Trophoblast cell (in vitro differentiated cells and primary cell): Measurements from ENCODE around the gene SLC10A6.

Experiments
- DNase-seq, 2 donors: peaks; one replicate each; pipeline ENCODE4 v3.0.0-alpha.2; 2016
- H2AFZ ChIP-seq: 2 replicates; pipeline ENCODE4 v1.6.1; 2013; ENCODE audit warnings: low read length, moderate library complexity, mild to moderate bottlenecking; ENCODE audit not compliant: insufficient read depth, poor library complexity
- H2AK5ac ChIP-seq: 2 replicates; pipeline ENCODE4 v1.6.1; 2013; ENCODE audit warnings: mild to moderate bottlenecking, low read length
- H2BK120ac ChIP-seq: 2 replicates; pipeline ENCODE4 v1.6.1; 2013; ENCODE audit warnings: low read length, mild to moderate bottlenecking, moderate library complexity; ENCODE audit not compliant: insufficient read depth, poor library complexity
- H2BK12ac ChIP-seq: 2 replicates; pipeline ENCODE4 v1.6.1; 2013; ENCODE audit warnings: mild to moderate bottlenecking, low read length, moderate library complexity
- H2BK5ac ChIP-seq: 2 replicates; pipeline ENCODE4 v1.6.1; 2013; ENCODE audit warnings: low read length, low read depth, moderate library complexity, mild to moderate bottlenecking; ENCODE audit not compliant: poor library complexity
- H3K14ac ChIP-seq: 2 replicates; pipeline ENCODE4 v1.6.1; 2013; ENCODE audit warnings: mild to moderate bottlenecking, low read length
- H3K18ac ChIP-seq: 2 replicates; pipeline ENCODE4 v1.6.1; 2013; ENCODE audit warnings: mild to moderate bottlenecking, low read length
- H3K23ac ChIP-seq: 2 replicates; pipeline ENCODE4 v1.6.1; 2013; ENCODE audit warnings: low read length
- H3K27ac ChIP-seq: 2 replicates; pipeline ENCODE4 v1.5.1; 2013; ENCODE audit warnings: low read depth, mild to moderate bottlenecking, inconsistent platforms, low read length, moderate library complexity
- H3K27me3 ChIP-seq: 2 replicates; pipeline ENCODE4 v1.6.1; 2013; ENCODE audit warnings: inconsistent platforms, mild to moderate bottlenecking, low read length, moderate library complexity; ENCODE audit not compliant: insufficient read depth
- H3K36me3 ChIP-seq, 2 experiments: 1 replicate in 1 of 2; 2 replicates in 1 of 2; pipeline ENCODE4 v1.6.1; 2013; ENCODE audit warnings: low read length in 2 of 2, mild to moderate bottlenecking in 2 of 2, moderate library complexity in 1 of 2; ENCODE audit not compliant: insufficient read depth in 2 of 2, control insufficient read depth in 1 of 2
- H3K4ac ChIP-seq: 2 replicates; pipeline ENCODE4 v1.6.1; 2013; ENCODE audit warnings: low read depth, mild to moderate bottlenecking, low read length, moderate library complexity
- H3K4me1 ChIP-seq, 2 experiments: 1 replicate in 1 of 2; 2 replicates in 1 of 2; pipeline ENCODE4 v1.6.1; 2013; ENCODE audit warnings: low read length in 2 of 2, mild to moderate bottlenecking in 2 of 2, moderate library complexity in 1 of 2; ENCODE audit not compliant: insufficient read depth in 2 of 2, control insufficient read depth in 1 of 2
- H3K4me2 ChIP-seq: 2 replicates; pipeline ENCODE4 v1.6.1; 2013; ENCODE audit warnings: inconsistent platforms, mild to moderate bottlenecking, low read length, moderate library complexity
- H3K4me3 ChIP-seq: 2 replicates; pipeline ENCODE4 v1.5.1; 2013; ENCODE audit warnings: mild to moderate bottlenecking, low read depth, low read length, inconsistent platforms
- H3K79me1 ChIP-seq: one replicate; pipeline ENCODE4 v1.6.1; 2013; ENCODE audit warnings: low read length
- H3K79me2 ChIP-seq: 2 replicates; pipeline ENCODE4 v1.6.1; 2013; ENCODE audit warnings: low read length, mild to moderate bottlenecking; ENCODE audit not compliant: control insufficient read depth, insufficient read depth, poor library complexity
- H3K9ac ChIP-seq: 2 replicates; pipeline ENCODE4 v1.6.1; 2013; ENCODE audit warnings: mild to moderate bottlenecking, low read length
- H3K9me3 ChIP-seq: 2 replicates; pipeline ENCODE4 v1.6.1; 2013; ENCODE audit warnings: low read depth, mild to moderate bottlenecking, control low read depth, inconsistent platforms, low read length; ENCODE audit not compliant: insufficient read depth
- H4K12ac ChIP-seq: 2 replicates; pipeline ENCODE4 v1.6.1; 2013; ENCODE audit warnings: low read depth, mild to moderate bottlenecking, low read length, moderate library complexity
- H4K8ac ChIP-seq: 2 replicates; pipeline ENCODE4 v1.6.1; 2013; ENCODE audit warnings: low read depth, mild to moderate bottlenecking, low read length, moderate library complexity
- H4K91ac ChIP-seq: one replicate; pipeline ENCODE4 v1.6.1; 2013; ENCODE audit warnings: low read depth, mild to moderate bottlenecking, low read length, moderate library complexity
- WGBS: extraction: QIAGEN DNeasy Blood & Tissue Kit; methylation state at CpG from one replicate; pipeline ENCODE4 v1.1.7; 2013; ENCODE audit warnings: missing lambda C conversion rate; ENCODE audit not compliant: insufficient read length, insufficient coverage; ENCODE audit errors: extremely low coverage; 5-methylcytosine and 5-hydroxymethylcytosine counted together

The SLC10A6 gene

GRCh38 chr4:86833615-86834014, 15.6 kb downstream of the SLC10A6 start:
- H2AFZ ChIP-seq = no peak overlapping the region
- H4K8ac ChIP-seq = no peak overlapping the region
- no peak overlapping the region for H2BK12ac ChIP-seq
- H4K91ac ChIP-seq = no peak overlapping the region
- DNase-seq = no peak
- H3K23ac ChIP-seq = no peak overlapping the region
- no peak overlapping the region for H2BK120ac ChIP-seq
- no peaks in the 10 kb centered on the region for H3K36me3 ChIP-seq
- no peak overlapping the region for H3K9ac ChIP-seq
- H3K9me3 ChIP-seq = no peaks in the 10 kb centered on the region
- no peak overlapping the region for H3K27ac ChIP-seq
- no peaks in the 10 kb centered on the region for H3K79me2 ChIP-seq
- H3K14ac ChIP-seq = no peak overlapping the region
- WGBS = no CpG with 5 or more reads among the region's 1 CpG
- no peak overlapping the region for H3K4me3 ChIP-seq
- no peak overlapping the region for H3K18ac ChIP-seq
- H3K79me1 ChIP-seq = no peaks in the 10 kb centered on the region
- no peak overlapping the region for H3K4me2 ChIP-seq
- H2BK5ac ChIP-seq = no peak overlapping the region
- no peak overlapping the region for H3K4ac ChIP-seq
- H2AK5ac ChIP-seq = no peak overlapping the region
- no peak overlapping the region for H4K12ac ChIP-seq
- peaks cover 6% of the 10 kb centered on the region in 2 experiments for H3K4me1 ChIP-seq
- H3K27me3 ChIP-seq = no peaks in the 10 kb centered on the region

GRCh38 chr4:86831262-86832130, 17.7 kb downstream of the SLC10A6 start:
- no peak overlapping the region for H3K27ac ChIP-seq
- no peak overlapping the region for H4K12ac ChIP-seq
- no peak overlapping the region for H3K9ac ChIP-seq
- no peak overlapping the region for H3K14ac ChIP-seq
- no peak overlapping the region for H4K8ac ChIP-seq
- H2AK5ac ChIP-seq = no peak overlapping the region
- H3K18ac ChIP-seq = no peak overlapping the region
- no peak overlapping the region for H2BK5ac ChIP-seq
- H3K79me1 ChIP-seq = no peaks in the 10 kb centered on the region
- no peak overlapping the region for H3K4me2 ChIP-seq
- H2BK120ac ChIP-seq = no peak overlapping the region
- no peak overlapping the region for H3K4ac ChIP-seq
- no peak overlapping the region for H2BK12ac ChIP-seq
- no peaks in the 10 kb centered on the region for H3K79me2 ChIP-seq
- no peak overlapping the region for H3K4me3 ChIP-seq
- H2AFZ ChIP-seq = no peak overlapping the region
- no CpG with 5 or more reads among the region's 5 CpGs for WGBS
- H3K23ac ChIP-seq = no peak overlapping the region
- peaks cover 1% of the 10 kb centered on the region for H3K9me3 ChIP-seq
- H3K36me3 ChIP-seq = no peaks in the 10 kb centered on the region
- H3K4me1 ChIP-seq = peaks cover 6% of the 10 kb centered on the region in 2 experiments
- H4K91ac ChIP-seq = no peak overlapping the region
- DNase-seq = no peak
- H3K27me3 ChIP-seq = no peaks in the 10 kb centered on the region

- Histone ChIP-seq H3K4me2 (no peak overlapping the region), H4K91ac (no peak overlapping the region), H3K9ac (no peak overlapping the region)
These were observed 23.7 kb downstream of the SLC10A6 start for GRCh38 chr4:86825511-86825910.

DNA sequence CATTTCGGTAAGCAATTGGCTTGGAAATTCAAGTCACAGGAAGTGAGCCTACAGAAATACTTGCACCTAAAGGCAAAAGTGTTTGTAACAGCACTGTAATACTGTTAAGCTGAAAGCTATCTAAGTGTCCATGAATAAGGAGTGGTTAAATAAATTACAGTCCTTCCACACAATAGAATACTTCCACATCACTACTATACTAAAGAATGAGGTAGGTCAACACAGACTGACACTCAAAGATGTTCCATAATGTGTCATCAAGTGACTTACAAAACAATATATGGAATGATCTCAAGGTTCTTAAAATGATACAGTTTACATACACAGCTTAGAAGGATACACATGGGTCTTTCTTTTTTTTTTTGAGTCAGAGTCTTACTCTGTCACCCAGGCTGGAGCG, 27.0 kb downstream of the SLC10A6 start:
- no peak overlapping the region for H3K27ac ChIP-seq
- H2AK5ac ChIP-seq = no peak overlapping the region
- no peak overlapping the region for H3K9ac ChIP-seq
- H3K79me2 ChIP-seq = no peaks in the 10 kb centered on the region
- H3K4me1 ChIP-seq = no peaks in the 10 kb centered on the region
- no peak overlapping the region for H3K18ac ChIP-seq
- H2BK120ac ChIP-seq = no peak overlapping the region
- H4K12ac ChIP-seq = no peak overlapping the region
- no peaks in the 10 kb centered on the region for H3K79me1 ChIP-seq
- no peaks in the 10 kb centered on the region for H3K27me3 ChIP-seq
- no peak overlapping the region for H3K23ac ChIP-seq
- no peak overlapping the region for H2BK5ac ChIP-seq
- WGBS = no CpG with 5 or more reads among the region's 2 CpGs
- H3K4me2 ChIP-seq = no peak overlapping the region
- no peak for DNase-seq
- no peaks in the 10 kb centered on the region for H3K36me3 ChIP-seq
- no peak overlapping the region for H4K8ac ChIP-seq
- no peak overlapping the region for H3K14ac ChIP-seq
- no peak overlapping the region for H3K4ac ChIP-seq
- H3K4me3 ChIP-seq = no peak overlapping the region
- no peak overlapping the region for H2AFZ ChIP-seq
- H2BK12ac ChIP-seq = no peak overlapping the region
- H3K9me3 ChIP-seq = no peaks in the 10 kb centered on the region
- H4K91ac ChIP-seq = no peak overlapping the region

More at GRCh38 chr4:86825511-86825910, 23.7 kb downstream of the SLC10A6 start:
- no CpG with 5 or more reads among the region's 3 CpGs for WGBS
- H2BK120ac ChIP-seq = no peak overlapping the region
- no peak overlapping the region for H3K14ac ChIP-seq
- H2AK5ac ChIP-seq = no peak overlapping the region
- no peak overlapping the region for H4K8ac ChIP-seq
- H3K79me1 ChIP-seq = no peaks in the 10 kb centered on the region
- H3K27me3 ChIP-seq = no peaks in the 10 kb centered on the region
- no peak overlapping the region for H2AFZ ChIP-seq
- peaks cover 1% of the 10 kb centered on the region for H3K9me3 ChIP-seq
- H2BK12ac ChIP-seq = no peak overlapping the region
- no peak overlapping the region for H3K4me3 ChIP-seq
- H3K18ac ChIP-seq = no peak overlapping the region
- H3K36me3 ChIP-seq = no peaks in the 10 kb centered on the region
- no peaks in the 10 kb centered on the region for H3K4me1 ChIP-seq
- H4K12ac ChIP-seq = no peak overlapping the region
- H3K27ac ChIP-seq = no peak overlapping the region
- no peak overlapping the region for H2BK5ac ChIP-seq
- H3K79me2 ChIP-seq = no peaks in the 10 kb centered on the region
- H3K23ac ChIP-seq = no peak overlapping the region
- DNase-seq = peak; percentile 82 to 95
- H3K4ac ChIP-seq = no peak overlapping the region
